Motor neuron (in vitro differentiated cells): ENCODE measurements around the gene EBPL. TPM values are rescaled to one million over a fixed set of nuclear protein-coding genes. Genes with fewer than 3 reads are reported as not detected.
A peak's percentile ranks its signal among the peaks of the same experiment; 100 is the strongest.
"Not testable (repeated sequence)": the region's sequence is repeated elsewhere in the genome, so short reads cannot be mapped to it uniquely, and the experiment has no call there.

Source experiments
- ATAC-seq, 8 experiments: fragments of 200-7000 bp; cut with Tn5 transposase; replicated peaks in 6 of 8; 2 replicates each; pipeline ENCODE4 v1.8.0; 2021; ENCODE audit warnings: mild to moderate bottlenecking in 8 of 8, moderate library complexity in 8 of 8
- H3K27ac ChIP-seq, 2 donors: fragments of 250-450 bp; sonication (Bioruptor Pico); 2 replicates each; pipeline ENCODE4 v1.9.0; 2021; ENCODE audit warnings: antibody characterized with exemption in 2 of 2, mild to moderate bottlenecking in 2 of 2, moderate library complexity in 1 of 2
- H3K4me1 ChIP-seq, 2 donors: fragments of 250-450 bp; sonication (Bioruptor Pico); replicated peaks in 1 of 2; 2 replicates each; pipeline ENCODE4 v1.6.1; 2021; ENCODE audit warnings: antibody characterized with exemption in 2 of 2, mild to moderate bottlenecking in 2 of 2, moderate library complexity in 1 of 2
- H3K4me3 ChIP-seq, 5 donors: fragments of 250-450 bp; sonication (Bioruptor Pico); 2 replicates each; pipeline ENCODE4 v1.9.0; 2021; ENCODE audit warnings: antibody characterized with exemption in 5 of 5, mild to moderate bottlenecking in 5 of 5, moderate library complexity in 4 of 5
- WGBS, 10 experiments: fragments of 450-650 bp; shearing (Covaris generic); methylation state at CpG; one replicate each; pipeline ENCODE4 v1.0.0; 2022; 5-methylcytosine and 5-hydroxymethylcytosine counted together
- in situ Hi-C, 9 experiments: fragments of 400-800 bp; cut with MboI; loops; one replicate each; pipeline ENCODE4 v1.15.0; 2021; ENCODE audit warnings: low sequenced_read_pairs in 9 of 9, low pct_unique_long_range_greater_than_20kb in 2 of 9; ENCODE audit not compliant: unreplicated experiment in 9 of 9
- total RNA-seq, 8 experiments: library from RNA; unstranded; fragments of 300-600 nt; gene quantifications; 2 replicates each; pipeline versions ENCODE4 v1.2.3 to v1.2.4, GENCODE V29; 2022

The EBPL gene
- total RNA-seq, 8 experiments from 2014 or later: 17.7 to 50.3 (median 26.0) TPM

DNA sequence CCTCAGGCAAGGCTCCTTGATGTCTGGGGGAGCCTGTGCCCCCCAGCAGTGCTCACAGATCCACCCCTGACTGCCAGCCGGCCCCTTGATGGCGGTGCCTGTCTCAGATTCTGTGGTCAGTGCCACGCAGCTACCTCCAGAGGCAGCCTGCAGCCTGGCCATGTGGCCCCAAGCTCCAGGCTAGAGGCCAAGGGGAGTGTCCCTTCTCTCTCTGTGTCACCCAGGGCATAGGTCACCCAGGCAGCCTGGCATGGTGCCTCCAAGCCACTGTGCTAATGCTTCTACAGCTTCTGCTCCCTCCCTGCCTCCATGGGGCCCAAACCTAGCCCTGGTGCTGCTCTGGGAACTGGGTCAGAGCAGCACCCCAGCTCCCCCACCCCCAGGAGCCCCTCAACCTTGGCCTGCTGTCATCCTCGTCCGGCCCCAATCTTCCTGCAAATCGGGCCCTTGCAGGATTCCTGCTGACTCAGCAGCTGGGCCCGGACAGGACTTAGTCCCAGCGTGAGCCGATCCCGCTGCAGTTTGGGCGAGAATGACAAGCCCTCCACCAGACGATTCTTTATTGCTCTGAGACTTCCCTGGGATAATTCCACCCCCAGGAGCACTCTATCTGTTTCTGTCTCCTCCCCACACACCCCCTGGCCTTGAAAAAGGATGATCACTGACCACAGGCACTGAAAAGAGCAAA is 65.8 kb downstream of the EBPL start:
- WGBS, 10 experiments: 40 to 86% (median 76%) methylated on average over 1 to 9 of the region's 12 CpGs; no CpG with 5 or more reads in 7 of the 10 experiments
- no peaks in the 10 kb centered on the region for H3K4me1 ChIP-seq
- peak in 7 of 8 experiments; percentile 48 to 74 (median 71) for ATAC-seq
- in situ Hi-C loops: no loop called here
- no peak overlapping the region for H3K4me3 ChIP-seq
- no peak overlapping the region for H3K27ac ChIP-seq

DNA sequence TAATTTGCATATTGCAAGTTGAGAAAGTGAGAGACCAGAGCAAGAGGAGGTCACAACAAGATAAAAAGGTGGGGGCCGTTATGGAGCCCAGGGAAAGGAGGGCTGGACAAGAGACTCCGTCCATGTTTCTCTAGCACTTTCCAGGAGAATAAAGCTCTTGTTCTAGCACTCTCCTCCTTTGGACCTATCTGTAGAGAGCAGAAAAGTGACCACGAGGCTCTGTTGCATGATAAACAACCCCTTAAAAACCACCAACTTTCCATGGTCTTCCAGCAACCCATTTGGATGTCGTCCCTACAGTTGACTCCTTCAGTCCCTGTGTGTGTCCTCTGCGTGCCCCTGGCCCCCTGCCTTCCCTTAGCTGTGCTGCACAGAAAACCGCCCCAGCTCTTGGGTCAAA is 67.1 kb downstream of the EBPL start:
- in situ Hi-C loops: loop anchor here in 5 of 9 experiments (25.0 kb wide), 2 partner anchors 312 to 337 kb away; no protein-coding TSS in a partner anchor
- Histone ChIP-seq H3K4me3 (no peak overlapping the region), H3K4me1 (no peaks in the 10 kb centered on the region), H3K27ac (no peak overlapping the region)
- WGBS, 10 experiments: 37 to 100% (median 82%) methylated on average over 1 to 6 of the region's 6 CpGs
- no peak for ATAC-seq

GRCh38 chr13:49622174-49622946 is 68.9 kb downstream of the EBPL start:
- 34 to 100% (median 91%) methylated on average over 2 to 9 of the region's 11 CpGs for WGBS, 10 experiments
- in situ Hi-C loops: loop anchor here in 5 of 9 experiments (25.0 kb wide), 2 partner anchors 310 to 335 kb away; no protein-coding TSS in a partner anchor
- no peaks in the 10 kb centered on the region for H3K4me1 ChIP-seq

DNA sequence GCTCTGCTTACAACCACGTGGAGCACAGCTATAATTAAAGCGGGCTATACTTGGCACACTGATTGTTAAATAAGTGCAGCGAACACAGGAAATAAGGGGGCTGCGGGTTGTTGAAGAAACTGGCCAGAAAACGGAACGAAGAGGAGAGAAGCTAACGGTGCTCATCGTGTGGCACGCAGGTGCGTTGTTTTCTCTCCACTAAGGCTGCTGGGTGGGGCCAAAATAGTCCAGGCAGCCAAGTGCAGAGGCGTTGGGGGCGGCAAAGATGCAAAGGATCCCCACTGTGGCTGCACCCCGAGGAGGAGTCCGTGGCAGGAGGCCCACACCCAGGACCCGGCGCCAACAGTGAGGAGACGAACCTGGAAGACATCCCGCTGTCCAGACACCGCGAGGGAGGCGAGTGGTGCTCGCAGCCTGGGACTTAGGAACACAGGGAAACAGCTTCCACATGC is 71.1 kb downstream of the EBPL start:
- peak in 3 of 8 experiments; percentile 27 to 83 (median 31) for ATAC-seq
- in situ Hi-C loops: loop anchor here in 5 of 9 experiments (25.0 kb wide), 2 partner anchors 308 to 333 kb away; no protein-coding TSS in a partner anchor
- Histone ChIP-seq H3K4me3 (no peak overlapping the region), H3K27ac (no peak overlapping the region), H3K4me1 (no peaks in the 10 kb centered on the region)
- whole genome bisulfite sequencing, 10 experiments: 3 to 100% (median 67%) methylated on average over 1 to 18 of the region's 22 CpGs; no CpG with 5 or more reads in 1 of the 10 experiments

More at GRCh38 chr13:49622174-49622946, 68.9 kb downstream of the EBPL start:
- Histone ChIP-seq H3K27ac (no peak overlapping the region), H3K4me3 (no peak overlapping the region)
- no peak for ATAC-seq

- no peak for ATAC-seq
- Histone ChIP-seq H3K4me3 (no peak overlapping the region), H3K27ac (no peak overlapping the region), H3K4me1 (no peaks in the 10 kb centered on the region)
- WGBS, 10 experiments: 0 to 100% (median 54%) methylated on average over 1 to 3 of the region's 3 CpGs; no CpG with 5 or more reads in 4 of the 10 experiments
- in situ Hi-C loops: loop anchor here in 6 of 9 experiments (10.0 to 25.0 kb wide), 3 partner anchors 304 to 329 kb away; no protein-coding TSS in a partner anchor
These were observed 74.6 kb downstream of the EBPL start for GRCh38 chr13:49616676-49617065.

- Histone ChIP-seq H3K4me1 (no peaks in the 10 kb centered on the region), H3K27ac (no peak overlapping the region), H3K4me3 (no peak overlapping the region)
- WGBS, 10 experiments: 10 to 86% (median 52%) methylated on average over 1 to 8 of the region's 8 CpGs; no CpG with 5 or more reads in 1 of the 10 experiments
- no peak for ATAC-seq
- in situ Hi-C loops: loop anchor here in 6 of 9 experiments (10.0 to 25.0 kb wide), 3 partner anchors 304 to 329 kb away; no protein-coding TSS in a partner anchor
These were observed 75.2 kb downstream of the EBPL start for GRCh38 chr13:49615836-49616675.

DNA sequence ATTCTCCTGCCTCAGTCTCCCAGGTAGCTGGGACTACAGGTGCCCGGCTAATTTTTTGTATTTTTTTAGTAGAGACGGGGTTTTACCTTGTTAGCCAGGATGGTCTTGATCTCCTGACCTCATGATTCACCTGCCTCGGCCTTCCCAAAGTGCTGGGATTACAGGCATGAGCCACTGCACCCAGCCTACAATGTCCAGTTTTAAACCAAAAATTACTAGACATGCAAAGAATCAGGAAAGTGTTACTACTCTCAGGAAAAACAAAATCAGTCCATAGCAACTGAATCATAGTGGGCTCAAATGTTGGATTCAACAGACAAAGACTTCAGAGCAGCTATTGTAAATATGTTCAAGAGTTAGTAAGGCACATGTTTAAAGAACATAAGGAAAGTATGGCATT is 79.2 kb downstream of the EBPL start:
- not testable (repeated sequence) for H3K4me3 ChIP-seq, H3K4me1 ChIP-seq, ATAC-seq, H3K27ac ChIP-seq
- 43 to 100% (median 93%) methylated on average over 1 to 3 of the region's 3 CpGs; no CpG with 5 or more reads in 1 of the 10 experiments for WGBS, 10 experiments
- in situ Hi-C loops: loop anchor here in 6 of 9 experiments (10.0 to 25.0 kb wide), 3 partner anchors 300 to 325 kb away; no protein-coding TSS in a partner anchor

Other genes starting within 250 kb of the EBPL start
- 10 to 100 TPM in 5 of 8 experiments, 1 to 10 TPM in 3; 5.1 to 21.3 (median 10.3) TPM for gene CAB39L, start 247.4 kb downstream of the EBPL start, total RNA-seq
- 1 to 10 TPM; 4.2 to 9.5 (median 7.6) TPM for gene SETDB2, start 247.2 kb downstream of the EBPL start, total RNA-seq
- gene PHF11, start 195.5 kb downstream of the EBPL start, total RNA-seq: 10 to 100 TPM in 3 of 8 experiments, 1 to 10 TPM in 3, under 1 TPM in 2; 0.82 to 28.8 (median 5.5) TPM
- gene RCBTB1, start 105.9 kb downstream of the EBPL start, total RNA-seq: 10 to 100 TPM; 13.6 to 27.5 (median 17.7) TPM
- under 1 TPM in 5 of 8 experiments, not detected in 3; 0.08 to 0.38 (median 0.15) TPM for gene ARL11, start 63.0 kb downstream of the EBPL start, total RNA-seq
- 10 to 100 TPM; 17.7 to 39.8 (median 33.6) TPM for gene KPNA3, start 101.2 kb upstream of the EBPL start, total RNA-seq
- 10 to 100 TPM in 3 of 8 experiments, 1 to 10 TPM in 5; 5.4 to 21.2 (median 8.6) TPM for gene SPRYD7, start 244.9 kb upstream of the EBPL start, total RNA-seq